PFSK-1 (cell line): ENCODE results near the gene CSRP3.

Experiments
- POLR2AphosphoS5 ChIP-seq: IDR thresholded peaks from 2 replicates; pipeline ENCODE4 v1.6.1; 2012; ENCODE audit warnings: low read depth, mild to moderate bottlenecking, control low read depth, low read length, moderate library complexity
- REST ChIP-seq, 2 experiments: IDR thresholded peaks; 2 replicates each; pipeline versions ENCODE4 v1.6.1 to v1.8.0; 2011 to 2012; ENCODE audit warnings: low read depth in 2 of 2, low read length in 2 of 2, control low read depth in 1 of 2, inconsistent platforms in 1 of 2, mild to moderate bottlenecking in 1 of 2, moderate library complexity in 1 of 2; ENCODE audit not compliant: insufficient read depth in 1 of 2
- SIN3A ChIP-seq: IDR thresholded peaks from 2 replicates; pipeline ENCODE4 v1.6.1; 2012; ENCODE audit warnings: mild to moderate bottlenecking, low read length, moderate library complexity, borderline replicate concordance; ENCODE audit not compliant: insufficient read depth
- TAF1 ChIP-seq: IDR thresholded peaks from 2 replicates; pipeline ENCODE4 v1.6.1; 2012; ENCODE audit warnings: low read length, control low read depth, borderline replicate concordance; ENCODE audit not compliant: insufficient read depth

- TF ChIP-seq POLR2AphosphoS5 = no peak
- no peak for TF ChIP-seq SIN3A
- TF ChIP-seq REST (IDR thresholded peaks at IDR 0.05; ENCODE audit: insufficient read depth in 1 of 2, low read depth in 2 of 2, low read length in 2 of 2) = no peak
- no peak for TF ChIP-seq TAF1
Measured at GRCh38 chr11:19239039-19239438, 37.3 kb upstream of the CSRP3 start.
